ENCODE data around the gene SCD5. TPM values are rescaled to one million over a fixed set of nuclear protein-coding genes. Genes with fewer than 3 reads are reported as not detected.

The SCD5 gene
- total and polyA plus RNA-seq, 12 donors, result 85.9 to 585 (median 229) TPM

GRCh38 chr4:82599336-82599735 is 199.3 kb downstream of the SCD5 start:
- intact Hi-C loops (cut with DNase I), result no loop called here
- no peak for TF ChIP-seq POLR2A (IDR thresholded peaks at IDR 0.05)
- TF ChIP-seq CTCF (IDR thresholded peaks at IDR 0.05), result no peak
- 69 to 72% (median 71%) methylated on average over 4 of the region's 4 CpGs for WGBS, 4 donors

GRCh38 chr4:82594456-82594855 is 204.1 kb downstream of the SCD5 start:
- H3K4me1 ChIP-seq (replicated peaks in 1 of 2), result no peaks in the 10 kb centered on the region
- DNase-seq, result no peak
- H3K36me3 ChIP-seq (replicated peaks in 1 of 2), result no peaks in the 10 kb centered on the region
- no peak overlapping the region for H3K4me3 ChIP-seq
- H3K27me3 ChIP-seq, result no peaks in the 10 kb centered on the region
- WGBS, 4 donors, result 53 to 65% (median 63%) methylated on average over 4 of the region's 4 CpGs
- H3K27ac ChIP-seq, result no peak overlapping the region
- TF ChIP-seq POLR2A (IDR thresholded peaks at IDR 0.05), result no peak
- no peak for TF ChIP-seq CTCF (IDR thresholded peaks at IDR 0.05)
- H3K9me3 ChIP-seq (replicated peaks in 1 of 3), result no peaks in the 10 kb centered on the region
- intact Hi-C loops (cut with DNase I), result no loop called here

More at GRCh38 chr4:82599336-82599735, 199.3 kb downstream of the SCD5 start:
- Histone ChIP-seq H3K4me3 (no peak overlapping the region), H3K27ac (no peak overlapping the region), H3K36me3 (replicated peaks in 1 of 2) (no peaks in the 10 kb centered on the region), H3K4me1 (replicated peaks in 1 of 2) (no peaks in the 10 kb centered on the region), H3K27me3 (no peaks in the 10 kb centered on the region), H3K9me3 (replicated peaks in 1 of 3) (no peaks in the 10 kb centered on the region)
- no peak for DNase-seq

GRCh38 chr4:82593411-82593810 is 205.2 kb downstream of the SCD5 start:
- TF ChIP-seq POLR2A (IDR thresholded peaks at IDR 0.05) (no peak), CTCF (IDR thresholded peaks at IDR 0.05) (no peak)
- intact Hi-C loops (cut with DNase I), result no loop called here
- 80 to 83% (median 82%) methylated on average over 5 of the region's 5 CpGs for WGBS, 4 donors
- Histone ChIP-seq H3K36me3 (replicated peaks in 1 of 2) (no peaks in the 10 kb centered on the region), H3K9me3 (replicated peaks in 1 of 3) (no peaks in the 10 kb centered on the region), H3K27ac (no peak overlapping the region), H3K4me1 (replicated peaks in 1 of 2) (no peaks in the 10 kb centered on the region), H3K27me3 (no peaks in the 10 kb centered on the region), H3K4me3 (no peak overlapping the region)
- DNase-seq, result no peak

- intact Hi-C loops (cut with DNase I), result no loop called here
- WGBS, 4 donors, result 93 to 97% (median 95%) methylated on average over 3 of the region's 3 CpGs
These were observed 206.0 kb downstream of the SCD5 start for GRCh38 chr4:82592639-82593038.

More at GRCh38 chr4:82592639-82593038, 206.0 kb downstream of the SCD5 start:
- Histone ChIP-seq H3K9me3 (replicated peaks in 1 of 3) (no peaks in the 10 kb centered on the region), H3K4me3 (no peak overlapping the region), H3K27me3 (no peaks in the 10 kb centered on the region), H3K4me1 (replicated peaks in 1 of 2) (no peaks in the 10 kb centered on the region), H3K27ac (no peak overlapping the region), H3K36me3 (replicated peaks in 1 of 2) (no peaks in the 10 kb centered on the region)
- DNase-seq, result no peak
- no peak for TF ChIP-seq CTCF (IDR thresholded peaks at IDR 0.05)
- no peak for TF ChIP-seq POLR2A (IDR thresholded peaks at IDR 0.05)
